SK-N-SH (cell line): ENCODE data around the gene LRRC42.

Source experiments
- EP300 ChIP-seq, 2 experiments: IDR thresholded peaks; 2 replicates each; pipeline versions ENCODE4 v1.4.0 to v1.6.1; 2012; ENCODE audit warnings: borderline replicate concordance in 1 of 2, low read depth in 1 of 2, low read length in 1 of 2
- EZH2phosphoT487 ChIP-seq: fragments of 200-600 bp; sonication (generic); IDR thresholded peaks from 2 replicates; pipeline ENCODE4 v1.6.1; 2017; ENCODE audit warnings: low read depth, mixed run types, mild to moderate bottlenecking, antibody characterized with exemption, moderate library complexity, borderline replicate concordance
- GABPA ChIP-seq: IDR thresholded peaks from 2 replicates; pipeline ENCODE4 v1.4.0; 2012; ENCODE audit warnings: low read depth, mild to moderate bottlenecking
- JUND ChIP-seq: IDR thresholded peaks from 2 replicates; pipeline ENCODE4 v1.4.0; 2012
- REST ChIP-seq: IDR thresholded peaks from 2 replicates; pipeline ENCODE4 v1.6.1; 2012; ENCODE audit warnings: mild to moderate bottlenecking, low read depth, low read length, moderate library complexity
- RFX5 ChIP-seq: IDR thresholded peaks from 2 replicates; pipeline ENCODE4 v1.6.1; 2012; ENCODE audit warnings: mild to moderate bottlenecking, improper control_type of control experiment, low read length
- USF1 ChIP-seq: IDR thresholded peaks from 2 replicates; pipeline ENCODE4 v1.4.0; 2012; ENCODE audit warnings: low read depth, borderline replicate concordance
- USF2 ChIP-seq: fragments of 150-350 bp; IDR thresholded peaks from 2 replicates; pipeline ENCODE4 v1.6.1; 2017; ENCODE audit warnings: antibody characterized with exemption, low read length, low read depth, borderline replicate concordance
- TF ChIP-seq, protein P1 (sequence below): fragments of 200-600 bp; sonication (generic); IDR thresholded peaks from 2 replicates; pipeline ENCODE4 v1.6.1; 2017; ENCODE audit warnings: antibody characterized with exemption, mild to moderate bottlenecking, moderate library complexity

- TF ChIP-seq EP300 (IDR thresholded peaks at IDR 0.05; ENCODE audit: borderline replicate concordance in 1 of 2, low read depth in 1 of 2, low read length in 1 of 2) (no peak), RFX5 (no peak), REST (no peak), USF1 (no peak), GABPA (no peak), EZH2phosphoT487 (no peak), JUND (no peak), USF2 (no peak)
- TF ChIP-seq, protein P1, sequence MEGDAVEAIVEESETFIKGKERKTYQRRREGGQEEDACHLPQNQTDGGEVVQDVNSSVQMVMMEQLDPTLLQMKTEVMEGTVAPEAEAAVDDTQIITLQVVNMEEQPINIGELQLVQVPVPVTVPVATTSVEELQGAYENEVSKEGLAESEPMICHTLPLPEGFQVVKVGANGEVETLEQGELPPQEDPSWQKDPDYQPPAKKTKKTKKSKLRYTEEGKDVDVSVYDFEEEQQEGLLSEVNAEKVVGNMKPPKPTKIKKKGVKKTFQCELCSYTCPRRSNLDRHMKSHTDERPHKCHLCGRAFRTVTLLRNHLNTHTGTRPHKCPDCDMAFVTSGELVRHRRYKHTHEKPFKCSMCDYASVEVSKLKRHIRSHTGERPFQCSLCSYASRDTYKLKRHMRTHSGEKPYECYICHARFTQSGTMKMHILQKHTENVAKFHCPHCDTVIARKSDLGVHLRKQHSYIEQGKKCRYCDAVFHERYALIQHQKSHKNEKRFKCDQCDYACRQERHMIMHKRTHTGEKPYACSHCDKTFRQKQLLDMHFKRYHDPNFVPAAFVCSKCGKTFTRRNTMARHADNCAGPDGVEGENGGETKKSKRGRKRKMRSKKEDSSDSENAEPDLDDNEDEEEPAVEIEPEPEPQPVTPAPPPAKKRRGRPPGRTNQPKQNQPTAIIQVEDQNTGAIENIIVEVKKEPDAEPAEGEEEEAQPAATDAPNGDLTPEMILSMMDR = no peak
Observed at GRCh38 chr1:54010415-54011117, 64.4 kb downstream of the LRRC42 start.
